Endodermal cell (in vitro differentiated cells): ENCODE results near the gene PTCHD1. TPM values are rescaled to one million over a fixed set of nuclear protein-coding genes. Genes with fewer than 3 reads are reported as not detected.

Experiments used
- DNase-seq: peaks from one replicate; pipeline ENCODE4 v3.0.0-alpha.2; 2017
- H3K27ac ChIP-seq: 2 replicates; pipeline ENCODE4 v1.5.1; 2013; ENCODE audit warnings: mild to moderate bottlenecking, low read depth, low read length, moderate library complexity
- H3K27me3 ChIP-seq: 2 replicates; pipeline ENCODE4 v1.6.1; 2013; ENCODE audit warnings: mild to moderate bottlenecking, low read length, moderate library complexity; ENCODE audit not compliant: insufficient read depth, control insufficient read depth, poor library complexity, severe bottlenecking
- H3K36me3 ChIP-seq: 2 replicates; pipeline ENCODE4 v1.7.0; 2013; ENCODE audit warnings: mild to moderate bottlenecking, low read length, moderate library complexity; ENCODE audit not compliant: control insufficient read depth, insufficient read depth
- H3K4me1 ChIP-seq: one replicate; pipeline ENCODE4 v1.7.0; 2013; ENCODE audit warnings: low read length; ENCODE audit not compliant: control insufficient read depth, insufficient read depth
- H3K4me3 ChIP-seq: 2 replicates; pipeline ENCODE4 v1.5.1; 2013; ENCODE audit warnings: mild to moderate bottlenecking, low read length, moderate library complexity
- H3K9ac ChIP-seq: 2 replicates; pipeline ENCODE4 v1.6.1; 2013; ENCODE audit warnings: mild to moderate bottlenecking, low read length, moderate library complexity; ENCODE audit not compliant: poor library complexity, severe bottlenecking; ENCODE audit errors: extremely low read depth
- H3K9me3 ChIP-seq: 2 replicates; pipeline ENCODE4 v1.6.1; 2013; ENCODE audit warnings: mild to moderate bottlenecking, low read length, moderate library complexity; ENCODE audit not compliant: control insufficient read depth
- H3K27ac Mint-ChIP-seq: 2 replicates; pipeline ENCODE4 v1.8.0; 2020; ENCODE audit warnings: mixed read lengths
- H3K27me3 Mint-ChIP-seq: 2 replicates; pipeline ENCODE4 v1.8.0; 2021; ENCODE audit warnings: mild to moderate bottlenecking, mixed read lengths; ENCODE audit not compliant: insufficient read depth
- H3K36me3 Mint-ChIP-seq: 2 replicates; pipeline ENCODE4 v1.8.0; 2020; ENCODE audit warnings: low read depth, mixed read lengths
- H3K4me1 Mint-ChIP-seq: 2 replicates; pipeline ENCODE4 v1.8.0; 2020; ENCODE audit warnings: mixed read lengths
- H3K4me3 Mint-ChIP-seq: 2 replicates; pipeline ENCODE4 v1.8.0; 2020; ENCODE audit warnings: mild to moderate bottlenecking, moderate library complexity, mixed read lengths
- H3K9me3 Mint-ChIP-seq: 2 replicates; pipeline ENCODE4 v1.8.0; 2020; ENCODE audit warnings: mild to moderate bottlenecking, mixed read lengths
- CTCF ChIP-seq: fragments of 200-600 bp; sonication (generic); conservative IDR thresholded peaks from 2 replicates; pipeline ENCODE4 v1.5.0; 2021; ENCODE audit warnings: antibody characterized with exemption, mild to moderate bottlenecking
- WGBS, 2 experiments: methylation state at CpG; one replicate each; pipeline versions ENCODE4 v1.1.5 to v1.1.7; 2013; ENCODE audit warnings: missing lambda C conversion rate in 2 of 2, mixed read lengths in 1 of 2; ENCODE audit not compliant: insufficient coverage in 1 of 2, insufficient read length in 1 of 2; 5-methylcytosine and 5-hydroxymethylcytosine counted together
- total RNA-seq, 2 donors: library from RNA; stranded (reverse); fragmentation: NEBNext Ultra II Directional in 1 of 2; extraction: Animal tissue kit (Norgen Biotek cat#: 25700) in 1 of 2; gene quantifications; 2 replicates in 1 of 2; 3 replicates in 1 of 2; pipeline ENCODE4 v1.2.1, GENCODE V29; 2021

The PTCHD1 gene
- total RNA-seq, 2 donors from 2014 or later, result 0.92 to 0.95 TPM

GRCh38 chrX:23403849-23404248, 69.2 kb downstream of the PTCHD1 start:
- no peak overlapping the region for H3K4me3 ChIP-seq
- H3K4me1 ChIP-seq, result no peaks in the 10 kb centered on the region
- Mint-ChIP-seq H3K27me3 (no peaks in the 10 kb centered on the region), H3K9me3 (no peaks in the 10 kb centered on the region), H3K36me3 (no peaks in the 10 kb centered on the region), H3K27ac (no peak overlapping the region), H3K4me3 (no peak overlapping the region), H3K4me1 (no peaks in the 10 kb centered on the region)
- peak; percentile 63 for DNase-seq
- H3K9ac ChIP-seq, result no peak overlapping the region
- H3K9me3 ChIP-seq, result no peaks in the 10 kb centered on the region
- WGBS, 2 experiments, result 61 to 80% methylated on average over 1 to 5 of the region's 6 CpGs
- H3K27ac ChIP-seq, result no peak overlapping the region
- TF ChIP-seq CTCF, result peak; percentile 80
- no peaks in the 10 kb centered on the region for H3K36me3 ChIP-seq
- no peaks in the 10 kb centered on the region for H3K27me3 ChIP-seq

- Mint-ChIP-seq H3K4me1 (no peaks in the 10 kb centered on the region), H3K27ac (no peak overlapping the region), H3K36me3 (no peaks in the 10 kb centered on the region), H3K4me3 (no peak overlapping the region), H3K9me3 (peaks cover 53% of the 10 kb centered on the region), H3K27me3 (no peaks in the 10 kb centered on the region)
- no peaks in the 10 kb centered on the region for H3K36me3 ChIP-seq
- WGBS, 2 experiments, result 88% methylated on average over 1 of the region's 1 CpG; no CpG with 5 or more reads in 1 of the 2 experiments
- no peak for DNase-seq
- H3K9me3 ChIP-seq, result no peaks in the 10 kb centered on the region
- H3K4me1 ChIP-seq, result no peaks in the 10 kb centered on the region
- H3K27me3 ChIP-seq, result no peaks in the 10 kb centered on the region
- no peak for TF ChIP-seq CTCF
- no peak overlapping the region for H3K9ac ChIP-seq
- no peak overlapping the region for H3K27ac ChIP-seq
- no peak overlapping the region for H3K4me3 ChIP-seq
These were observed 88.3 kb downstream of the PTCHD1 start for GRCh38 chrX:23422912-23423311.

- DNase-seq, result no peak
- H3K36me3 ChIP-seq, result no peaks in the 10 kb centered on the region
- no peaks in the 10 kb centered on the region for H3K9me3 ChIP-seq
- 76 to 100% methylated on average over 1 to 3 of the region's 3 CpGs for WGBS, 2 experiments
- Mint-ChIP-seq H3K9me3 (peaks cover 10% of the 10 kb centered on the region), H3K4me1 (peaks cover 45% of the 10 kb centered on the region), H3K27ac (peak overlapping the region; percentile 32), H3K4me3 (no peak overlapping the region), H3K27me3 (no peaks in the 10 kb centered on the region), H3K36me3 (peaks cover 8% of the 10 kb centered on the region)
- no peak overlapping the region for H3K9ac ChIP-seq
- H3K27ac ChIP-seq, result no peak overlapping the region
- no peak overlapping the region for H3K4me3 ChIP-seq
- no peak for TF ChIP-seq CTCF
- no peaks in the 10 kb centered on the region for H3K27me3 ChIP-seq
- no peaks in the 10 kb centered on the region for H3K4me1 ChIP-seq
These were observed 99.8 kb downstream of the PTCHD1 start for GRCh38 chrX:23434356-23434884.
